ENCODE measurements around the gene UBQLN3.

DNA sequence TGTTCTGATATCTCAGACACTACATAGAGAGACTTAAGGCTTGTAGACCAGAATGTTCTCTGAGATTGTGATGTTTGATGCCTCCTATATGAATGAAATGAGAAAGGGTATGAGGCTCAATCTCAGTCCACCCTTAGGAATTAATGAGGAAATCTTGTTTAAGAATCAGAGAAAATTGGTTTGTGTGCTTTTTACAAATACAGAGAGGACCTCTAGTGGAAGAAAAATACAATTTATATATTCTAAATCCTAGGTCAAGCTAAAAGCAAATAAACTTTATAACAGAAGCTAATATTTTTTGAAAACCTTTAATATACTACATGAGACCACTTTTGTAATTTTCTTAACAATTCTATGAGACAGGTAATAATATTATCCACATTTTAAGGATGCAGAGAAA is 43.6 kb upstream of the UBQLN3 start:
- TF ChIP-seq POLR2A (IDR thresholded peaks at IDR 0.05) (no peak), CTCF (IDR thresholded peaks at IDR 0.05) (no peak)

Measured in prostate gland (tissue), 2 donors.